Left ventricle myocardium superior (tissue), 1 donor: ENCODE data around the gene PLPPR3. TPM values are rescaled to one million over a fixed set of nuclear protein-coding genes. Genes with fewer than 3 reads are reported as not detected.

Source experiments
- ATAC-seq: fragments of 200-7000 bp; cut with Tn5 transposase; one replicate; pipeline ENCODE4 v1.9.1; 2020; ENCODE audit warnings: mild to moderate bottlenecking, moderate library complexity
- DNase-seq: peaks from one replicate; pipeline ENCODE4 v3.0.0-alpha.2; 2020
- intact Hi-C: fragments of 100-400 bp; cut with micrococcal nuclease; formaldehyde crosslinking; loops from one replicate; pipeline ENCODE4 v1.11.0; 2022
- long read RNA-seq: library from polyadenylated mRNA; unstranded; transcript quantifications from one replicate; pipeline ENCODE4 v2.0.0, GENCODE V29; 2021
- total RNA-seq: library from RNA; stranded (reverse); fragmentation: NEBNext Ultra II Directional; extraction: Animal tissue kit (Norgen Biotek cat#: 25700); gene quantifications from one replicate; pipeline ENCODE4 v1.2.1, GENCODE V29; 2021
- donor health status: DM: no; HTN: yes; CAD: no; lungs with severe emphysema.

The PLPPR3 gene
- not detected for total RNA-seq
- long read RNA-seq: 0 reads

DNA sequence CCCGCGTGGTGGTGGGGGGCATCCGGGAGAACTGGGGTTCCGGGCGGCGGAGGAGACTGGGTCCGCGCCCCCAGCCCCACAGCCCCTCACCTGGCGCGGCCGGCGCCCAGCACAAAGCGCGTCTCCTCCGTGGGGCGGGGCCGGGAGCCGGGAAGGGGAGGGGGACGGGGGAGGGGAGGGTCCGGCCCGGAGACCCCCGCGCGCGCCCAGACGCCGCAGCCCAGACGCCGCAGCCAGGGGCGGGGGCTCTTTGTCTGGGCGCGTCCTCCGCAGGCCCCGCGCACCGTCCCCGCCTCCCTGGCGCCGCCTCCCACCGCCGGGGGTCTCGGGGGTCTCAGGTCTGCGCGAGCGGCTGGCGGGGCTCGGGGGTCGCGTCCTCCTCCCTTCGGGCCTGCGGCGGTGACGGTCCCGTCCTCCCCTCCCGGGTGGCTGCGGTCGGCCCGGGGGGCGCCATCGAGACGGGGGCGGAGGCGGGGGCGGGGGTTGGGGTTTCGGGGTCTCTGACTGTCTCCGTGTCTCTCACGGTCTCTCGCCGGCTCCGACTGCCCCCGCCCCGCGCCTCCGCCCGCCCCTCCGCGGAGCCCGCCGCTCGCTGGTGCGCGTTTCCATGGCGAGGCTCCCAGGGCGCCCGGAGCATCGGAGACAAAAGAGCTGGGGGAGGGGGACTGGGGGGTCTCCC, at the start of gene PLPPR3:
Gene PLPPR3 (minus strand): TSS at position 131 of the 679 bp plus-strand sequence. CDS start 396 bp downstream, outside the sequence.
- intact Hi-C loops: no loop called here
- ATAC-seq: no peak
- DNase-seq: no peak

- peak; percentile 34 for ATAC-seq
- DNase-seq: peak; percentile 91
- intact Hi-C loops: no loop called here
Measured at GRCh38 chr19:870963-871401, 49.2 kb upstream of the PLPPR3 start.

DNA sequence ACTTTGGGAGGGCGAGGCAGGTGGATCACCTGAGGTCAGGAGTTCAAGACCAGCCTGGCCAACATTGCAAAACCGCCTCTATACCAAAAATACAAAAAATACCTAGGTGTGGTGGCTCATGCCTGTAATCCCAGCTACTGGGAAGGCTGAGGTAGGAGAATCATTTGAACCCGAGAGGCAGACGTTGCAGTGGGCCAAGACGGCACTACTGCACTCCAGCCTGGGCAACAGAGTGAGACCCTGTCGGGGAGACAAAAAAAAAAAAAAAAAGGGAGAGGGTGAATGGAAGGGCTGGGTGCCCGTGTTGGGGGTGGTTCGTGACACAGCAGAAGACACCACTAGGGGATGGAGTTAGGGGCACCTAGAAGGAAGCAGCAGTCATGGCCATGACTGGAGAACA, 48.6 kb upstream of the PLPPR3 start:
- intact Hi-C loops: no loop called here
- ATAC-seq (no peak), DNase-seq (no peak)

DNA sequence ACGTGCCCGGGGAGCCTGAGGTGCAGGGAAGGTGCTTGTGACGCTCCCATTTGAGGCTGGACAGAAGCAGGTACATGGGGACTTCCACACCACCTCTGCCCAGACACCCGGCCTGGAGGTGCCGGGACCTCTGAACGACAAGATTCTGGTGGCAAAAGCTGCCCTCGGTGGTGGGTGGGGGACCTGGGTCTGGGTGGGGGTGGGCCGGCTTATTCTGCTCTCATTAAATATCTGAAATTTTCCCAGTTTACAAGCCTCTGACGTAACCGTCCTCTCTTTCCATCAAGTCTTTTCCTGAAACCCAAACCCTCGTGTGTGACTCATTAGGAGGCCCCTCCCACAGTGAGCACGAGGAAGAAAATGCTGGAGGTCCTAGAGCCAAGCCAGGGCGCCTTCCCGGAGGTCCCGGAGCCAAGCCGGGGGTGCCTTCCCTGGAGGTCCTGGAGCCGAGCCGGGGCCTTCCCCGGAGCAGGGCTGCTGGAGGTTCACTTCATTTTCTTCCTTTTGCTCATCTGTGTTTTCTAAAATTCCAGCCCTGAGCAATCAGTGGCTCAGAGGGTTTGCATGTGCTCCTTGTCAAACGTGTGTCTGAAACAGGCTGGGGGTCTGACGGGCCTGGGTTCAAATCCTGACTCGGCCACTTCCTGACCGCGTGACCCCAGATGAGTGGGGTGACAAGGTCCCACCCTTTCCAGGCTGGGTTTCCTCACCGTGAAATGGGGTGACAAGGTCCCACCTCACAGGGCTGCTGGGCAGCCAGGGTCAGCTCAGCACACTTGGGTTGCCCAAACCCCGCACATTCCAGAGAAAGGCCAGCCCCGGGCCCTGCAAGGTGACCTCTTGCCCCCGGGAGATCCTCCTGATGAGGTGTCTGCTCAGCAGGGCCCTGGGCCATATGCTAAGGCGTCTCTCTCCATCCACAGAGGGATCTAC, 47.8 kb upstream of the PLPPR3 start:
- intact Hi-C loops: no loop called here
- peak; percentile 33 for ATAC-seq
- peak; percentile 76 for DNase-seq

GRCh38 chr19:868458-869244, 46.9 kb upstream of the PLPPR3 start:
- intact Hi-C loops: no loop called here

DNA sequence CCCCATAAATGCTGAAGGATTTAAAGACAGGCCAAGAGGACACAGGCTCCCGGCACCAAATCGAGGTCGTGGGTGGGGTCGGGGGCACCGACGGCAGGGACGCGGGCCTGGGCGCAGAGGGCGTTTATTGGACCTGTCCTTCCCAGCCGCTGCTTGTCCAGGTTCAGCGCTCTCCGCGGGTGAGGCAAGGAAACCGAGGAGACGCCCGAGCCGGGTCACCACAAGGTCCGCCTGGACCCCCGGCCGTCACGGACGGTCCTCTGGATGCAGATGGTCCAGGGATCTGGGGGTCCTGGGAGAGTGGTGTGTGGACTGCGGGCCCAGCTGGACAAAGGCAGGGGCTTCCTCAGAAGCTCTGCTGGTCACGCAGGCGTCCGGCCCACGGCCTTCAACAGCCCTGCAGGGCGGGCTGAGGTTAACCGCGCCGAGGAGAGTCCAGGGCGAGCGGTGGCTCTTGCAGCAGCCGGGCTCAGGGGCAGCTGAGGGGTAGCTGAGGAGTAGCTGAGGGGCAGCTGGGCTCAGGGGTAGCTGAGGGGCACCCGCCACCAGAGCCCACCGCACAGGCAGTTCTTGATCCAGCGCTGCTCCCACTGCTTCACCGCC, 46.2 kb upstream of the PLPPR3 start:
- ATAC-seq: no peak
- intact Hi-C loops: no loop called here
- DNase-seq: peak; percentile 50

More at GRCh38 chr19:868458-869244, 46.9 kb upstream of the PLPPR3 start:
- no peak for ATAC-seq
- peak; percentile 48 for DNase-seq

DNA sequence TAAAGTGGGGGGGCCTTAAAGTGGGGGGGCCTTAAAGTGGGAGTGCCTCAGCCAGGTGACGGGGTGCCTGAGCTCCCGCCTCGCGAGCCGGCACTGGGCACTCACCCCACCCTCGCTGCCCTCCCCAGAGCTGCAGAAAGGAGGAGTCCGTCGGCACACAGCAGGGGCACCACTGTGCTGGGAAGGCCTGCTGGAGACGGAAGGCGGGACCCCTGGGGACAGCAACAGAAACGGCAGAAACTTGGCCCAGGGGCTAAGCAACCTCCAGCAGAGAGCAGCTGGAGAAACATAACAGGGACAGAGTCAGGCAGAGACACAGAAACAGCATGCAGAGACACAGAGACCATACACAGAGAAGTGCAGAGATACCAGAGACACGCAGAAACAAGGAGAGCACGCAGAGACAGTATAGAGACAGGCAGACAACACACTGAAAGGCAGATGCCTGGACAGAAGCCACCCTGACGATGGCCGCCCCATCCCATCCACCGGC, 45.6 kb upstream of the PLPPR3 start:
- ATAC-seq (peak; percentile 7), DNase-seq (peak; percentile 61)
- intact Hi-C loops: no loop called here

GRCh38 chr19:866769-867300, 45.1 kb upstream of the PLPPR3 start:
- intact Hi-C loops: no loop called here

GRCh38 chr19:863315-863620, 41.5 kb upstream of the PLPPR3 start:
- intact Hi-C loops: no loop called here
- no peak for DNase-seq
- no peak for ATAC-seq

More at GRCh38 chr19:866769-867300, 45.1 kb upstream of the PLPPR3 start:
- DNase-seq: peak; percentile 38
- ATAC-seq: no peak

GRCh38 chr19:862581-863314, 41.0 kb upstream of the PLPPR3 start:
- intact Hi-C loops: no loop called here
- DNase-seq (peak; percentile 76), ATAC-seq (no peak)

- intact Hi-C loops: no loop called here
- peak; percentile 60 for DNase-seq
- ATAC-seq: peak; percentile 0
Measured at GRCh38 chr19:861756-862580, 40.2 kb upstream of the PLPPR3 start.

DNA sequence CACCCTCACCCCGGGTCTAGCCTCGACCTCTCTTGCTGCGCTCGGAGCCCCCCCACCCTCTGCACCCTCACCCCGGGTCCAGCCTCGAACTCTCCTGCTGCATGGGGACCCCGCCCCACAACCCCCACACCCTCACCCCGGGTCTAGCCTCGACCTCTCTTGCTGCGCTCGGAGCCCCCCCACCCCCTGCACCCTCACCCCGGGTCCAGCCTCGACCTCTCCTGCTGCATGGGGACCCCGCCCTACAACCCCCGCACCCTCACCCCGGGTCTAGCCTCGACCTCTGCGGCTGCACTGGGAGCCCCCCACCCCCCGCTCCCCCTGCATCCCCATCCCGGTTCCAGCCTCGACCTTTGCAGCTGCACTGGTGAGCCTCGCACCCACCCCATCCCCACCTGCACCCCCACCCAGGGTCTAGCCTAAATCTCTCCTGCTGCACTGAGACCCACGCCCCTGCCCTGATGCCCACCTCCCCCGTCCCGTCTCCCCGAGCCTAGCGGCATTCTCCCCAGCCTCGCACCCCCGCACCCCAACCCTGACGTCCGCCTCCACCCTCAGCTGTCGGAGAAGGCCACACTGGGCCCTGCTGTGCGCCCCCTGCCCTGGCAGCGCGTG, 39.5 kb upstream of the PLPPR3 start:
- DNase-seq (no peak), ATAC-seq (no peak)
- intact Hi-C loops: no loop called here

GRCh38 chr19:858868-859843, 37.4 kb upstream of the PLPPR3 start, which contains the start of gene CFD:
CFD (plus strand) TSS chr19:859664; CDS start chr19:859690, 26 bp downstream.
- intact Hi-C loops: no loop called here
- DNase-seq: peak; percentile 87
- ATAC-seq: peak; percentile 78

DNA sequence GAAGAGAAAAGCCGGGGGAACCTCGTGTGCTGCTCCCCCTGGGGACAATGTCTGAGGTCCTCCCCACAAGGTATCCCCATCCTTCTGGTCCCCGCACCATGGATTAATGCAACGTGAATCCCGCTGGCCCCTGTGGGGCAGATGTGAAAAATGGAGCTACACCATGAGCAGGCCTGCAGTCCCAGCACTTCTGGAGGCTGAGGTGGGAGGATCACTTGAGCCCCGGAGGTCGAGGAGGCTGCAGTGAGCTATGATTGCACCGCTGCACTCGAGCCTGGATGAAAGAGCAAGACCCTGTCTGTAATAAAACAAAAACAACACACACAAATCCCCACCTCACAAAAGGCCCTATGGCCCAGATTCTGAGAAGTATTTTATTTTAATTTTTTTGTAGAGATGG, 36.5 kb upstream of the PLPPR3 start:
- ATAC-seq (no peak), DNase-seq (no peak)
- intact Hi-C loops: no loop called here

GRCh38 chr19:855566-856120, 33.9 kb upstream of the PLPPR3 start:
- intact Hi-C loops: no loop called here
- ATAC-seq (no peak), DNase-seq (no peak)
